ENCODE results near the gene RAB40C.

The RAB40C gene

DNA sequence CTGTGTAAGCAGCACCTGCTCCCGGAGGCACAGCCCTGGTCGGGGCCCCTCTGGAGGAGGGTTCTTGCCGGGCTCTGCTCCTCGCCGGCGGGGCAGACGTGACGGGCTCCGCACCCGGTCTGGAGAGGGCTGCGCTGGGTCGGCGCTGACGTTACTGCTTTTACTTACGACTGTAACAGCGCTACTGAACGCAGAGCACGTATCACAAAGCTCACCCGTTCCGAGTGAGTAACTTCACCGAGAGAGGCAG, 1.3 kb upstream of the RAB40C start:
- H3K27ac ChIP-seq: peak overlapping the region; percentile 96
- no peaks in the 10 kb centered on the region for H3K36me3 ChIP-seq
- H3K9ac ChIP-seq: peak overlapping the region; percentile 96
- H4K20me1 ChIP-seq: peaks cover 56% of the 10 kb centered on the region
- peak overlapping the region; percentile 93 for H3K4me2 ChIP-seq
- no peaks in the 10 kb centered on the region for H3K9me3 ChIP-seq
- H3K27me3 ChIP-seq: no peaks in the 10 kb centered on the region
- no peak for TF ChIP-seq Cebpa-rat (IDR thresholded peaks at IDR 0.05)
- peak overlapping the region; percentile 94 for H3K4me3 ChIP-seq
- peaks cover 73% of the 10 kb centered on the region for H3K4me1 ChIP-seq

- Histone ChIP-seq H3K4me1 (peaks cover 73% of the 10 kb centered on the region), H3K4me2 (peak overlapping the region; percentile 93), H3K9ac (peak overlapping the region; percentile 96), H3K27me3 (no peaks in the 10 kb centered on the region), H3K36me3 (no peaks in the 10 kb centered on the region), H3K27ac (peak overlapping the region; percentile 96), H3K4me3 (peak overlapping the region; percentile 94), H3K9me3 (no peaks in the 10 kb centered on the region), H4K20me1 (peaks cover 56% of the 10 kb centered on the region)
- no peak for TF ChIP-seq Cebpa-rat (IDR thresholded peaks at IDR 0.05)
Observed at GRCh38 chr16:588889-589657, 793 bp upstream of the RAB40C start.

- no peak for TF ChIP-seq Cebpa-rat (IDR thresholded peaks at IDR 0.05)
- Histone ChIP-seq H4K20me1 (peaks cover 69% of the 10 kb centered on the region), H3K9me3 (no peaks in the 10 kb centered on the region), H3K4me1 (peaks cover 80% of the 10 kb centered on the region), H3K4me2 (peak overlapping the region; percentile 96), H3K27me3 (no peaks in the 10 kb centered on the region), H3K4me3 (peak overlapping the region; percentile 94), H3K36me3 (no peaks in the 10 kb centered on the region; the same call in 1 of the 2 replicates), H3K9ac (peak overlapping the region; percentile 91), H3K27ac (peak overlapping the region; percentile 79)
Observed at GRCh38 chr16:590188-590814, 435 bp downstream of the RAB40C start.

DNA sequence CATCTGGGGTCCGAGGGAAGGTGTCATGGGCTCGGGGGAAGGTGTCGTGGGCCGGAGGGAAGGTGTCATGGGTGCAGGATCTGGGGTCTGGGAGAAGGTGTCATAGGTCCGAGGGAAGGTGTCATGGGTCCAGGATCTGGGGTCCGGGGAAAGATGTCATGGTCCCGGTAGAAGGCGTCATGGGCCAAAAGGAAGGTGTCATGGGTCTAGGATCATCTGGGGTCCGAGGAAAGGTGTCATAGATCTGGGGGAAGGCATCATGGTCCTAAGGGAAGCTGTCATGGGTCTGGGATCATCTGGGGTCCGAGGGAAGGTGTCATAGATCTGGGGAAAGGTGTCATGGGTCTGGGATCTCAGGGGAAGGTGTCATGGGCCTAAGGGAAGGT, 942 bp downstream of the RAB40C start:
- H3K27ac ChIP-seq: peak overlapping the region; percentile 79
- H4K20me1 ChIP-seq: peaks cover 74% of the 10 kb centered on the region
- TF ChIP-seq Cebpa-rat (IDR thresholded peaks at IDR 0.05): no peak

GRCh38 chr16:591231-591630, 1.4 kb downstream of the RAB40C start:
- Histone ChIP-seq H3K9me3 (no peaks in the 10 kb centered on the region), H3K36me3 (peaks cover 2% of the 10 kb centered on the region), H4K20me1 (peaks cover 78% of the 10 kb centered on the region), H3K4me1 (peaks cover 80% of the 10 kb centered on the region), H3K27me3 (no peaks in the 10 kb centered on the region), H3K4me2 (peak overlapping the region; percentile 96), H3K4me3 (peak overlapping the region; percentile 94), H3K27ac (no peak overlapping the region), H3K9ac (peak overlapping the region; percentile 91)
- TF ChIP-seq Cebpa-rat (IDR thresholded peaks at IDR 0.05): no peak

More for the DNA sequence above, 942 bp downstream of the RAB40C start:
- Histone ChIP-seq H3K4me3 (peak overlapping the region; percentile 94), H3K9me3 (no peaks in the 10 kb centered on the region), H3K4me2 (peak overlapping the region; percentile 96), H3K4me1 (peaks cover 80% of the 10 kb centered on the region), H3K36me3 (no peaks in the 10 kb centered on the region; the same call in 1 of the 2 replicates), H3K9ac (peak overlapping the region; percentile 91), H3K27me3 (no peaks in the 10 kb centered on the region)

DNA sequence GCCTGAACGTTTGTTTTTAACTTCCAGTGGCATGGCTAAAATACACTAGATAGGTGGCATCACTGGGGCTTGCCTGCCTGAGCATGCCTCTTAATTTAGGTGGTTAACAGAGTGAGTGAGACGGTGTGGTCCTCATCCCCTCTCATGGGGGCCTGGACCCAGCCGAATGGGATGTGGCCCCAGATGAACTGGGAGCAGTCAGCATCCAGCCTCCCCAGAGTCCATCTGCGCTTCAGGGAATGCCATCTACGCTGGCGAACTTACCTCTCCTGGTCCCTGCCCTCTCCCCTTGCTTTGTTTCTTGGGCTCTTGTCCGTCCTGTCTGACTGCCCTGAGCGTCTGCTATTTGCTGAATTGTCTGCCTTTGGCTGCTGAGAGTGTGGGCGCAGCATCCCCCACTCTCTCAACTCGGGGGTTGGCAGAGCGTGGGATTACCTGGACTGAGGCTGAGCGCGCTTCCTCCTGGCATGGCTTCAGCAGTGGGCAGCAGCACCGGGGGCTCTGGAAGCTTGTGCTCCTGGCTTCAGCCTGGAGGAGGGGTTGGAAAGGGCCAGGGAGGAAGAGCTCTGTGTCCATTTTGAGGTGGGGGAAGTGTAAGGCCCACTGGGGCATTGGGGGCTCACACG, 2.1 kb downstream of the RAB40C start:
- peak overlapping the region; percentile 76 for H3K27ac ChIP-seq
- peak overlapping the region; percentile 96 for H3K4me2 ChIP-seq
- TF ChIP-seq Cebpa-rat (IDR thresholded peaks at IDR 0.05): no peak
- H4K20me1 ChIP-seq: peaks cover 85% of the 10 kb centered on the region
- H3K36me3 ChIP-seq: peaks cover 10% of the 10 kb centered on the region
- H3K9me3 ChIP-seq: no peaks in the 10 kb centered on the region
- no peaks in the 10 kb centered on the region for H3K27me3 ChIP-seq
- peaks cover 78% of the 10 kb centered on the region for H3K4me1 ChIP-seq
- H3K4me3 ChIP-seq: no peak overlapping the region
- peak overlapping the region; percentile 61; the same call in 1 of the 2 replicates for H3K9ac ChIP-seq

GRCh38 chr16:592518-593306, 2.8 kb downstream of the RAB40C start:
- H3K27me3 ChIP-seq: no peaks in the 10 kb centered on the region
- peaks cover 71% of the 10 kb centered on the region for H3K4me1 ChIP-seq
- H3K9me3 ChIP-seq: no peaks in the 10 kb centered on the region
- H4K20me1 ChIP-seq: peaks cover 81% of the 10 kb centered on the region
- TF ChIP-seq Cebpa-rat (IDR thresholded peaks at IDR 0.05): peak; percentile 93
- H3K4me2 ChIP-seq: peak overlapping the region; percentile 96
- H3K4me3 ChIP-seq: no peak overlapping the region
- H3K36me3 ChIP-seq: peaks cover 14% of the 10 kb centered on the region
- peak overlapping the region; percentile 61 for H3K9ac ChIP-seq
- H3K27ac ChIP-seq: peak overlapping the region; percentile 76

DNA sequence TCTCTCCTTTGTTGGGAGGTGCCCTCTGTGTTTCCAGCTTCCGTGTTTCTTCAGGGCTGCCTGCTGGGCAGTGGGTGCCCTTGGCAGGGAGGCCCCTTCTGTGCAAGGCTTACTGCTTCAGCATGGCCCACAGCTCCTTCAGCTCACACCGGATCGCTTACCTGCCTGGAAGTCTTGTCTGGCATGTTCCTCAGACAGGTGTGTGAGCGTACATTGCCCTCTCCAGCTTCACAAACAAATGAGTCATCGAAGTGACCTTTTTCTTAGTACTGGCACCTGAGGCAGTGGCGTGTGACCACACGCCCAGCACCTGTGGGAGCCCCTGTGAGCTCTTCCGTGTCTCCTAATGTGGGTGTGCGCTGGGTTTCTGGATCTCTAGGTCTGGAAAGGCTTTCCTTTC, 3.5 kb downstream of the RAB40C start:
- peak overlapping the region; percentile 96 for H3K4me2 ChIP-seq
- H4K20me1 ChIP-seq: peaks cover 74% of the 10 kb centered on the region
- no peaks in the 10 kb centered on the region for H3K9me3 ChIP-seq
- no peaks in the 10 kb centered on the region for H3K27me3 ChIP-seq
- TF ChIP-seq Cebpa-rat (IDR thresholded peaks at IDR 0.05): no peak
- peaks cover 65% of the 10 kb centered on the region for H3K4me1 ChIP-seq
- H3K27ac ChIP-seq: peak overlapping the region; percentile 76
- H3K4me3 ChIP-seq: no peak overlapping the region
- H3K9ac ChIP-seq: peak overlapping the region; percentile 61
- peaks cover 18% of the 10 kb centered on the region for H3K36me3 ChIP-seq

- Histone ChIP-seq H3K4me1 (peaks cover 65% of the 10 kb centered on the region), H3K9me3 (0 out of 2 replicates have a peak, but pooled peaks cover 2% of the 10 kb centered on the region), H3K4me2 (peak overlapping the region; percentile 96), H3K9ac (peak overlapping the region; percentile 61), H3K36me3 (peaks cover 22% of the 10 kb centered on the region), H3K27me3 (no peaks in the 10 kb centered on the region), H4K20me1 (peaks cover 71% of the 10 kb centered on the region), H3K27ac (peak overlapping the region; percentile 76), H3K4me3 (no peak overlapping the region)
- TF ChIP-seq Cebpa-rat (IDR thresholded peaks at IDR 0.05): no peak
Observed at GRCh38 chr16:593807-594206, 3.9 kb downstream of the RAB40C start.
